HG02870 (cell line): Measurements from ENCODE around the gene LSM7.
"Not testable (repeated sequence)": the region's sequence is repeated elsewhere in the genome, so short reads cannot be mapped to it uniquely, and the experiment has no call there.

Source experiments
- ATAC-seq: cut with Tn5 transposase; IDR thresholded peaks from one replicate; pipeline ENCODE4 v1.9.1; 2021; ENCODE audit warnings: mild to moderate bottlenecking, moderate library complexity; ENCODE audit not compliant: unreplicated experiment

Gene LSM7

DNA sequence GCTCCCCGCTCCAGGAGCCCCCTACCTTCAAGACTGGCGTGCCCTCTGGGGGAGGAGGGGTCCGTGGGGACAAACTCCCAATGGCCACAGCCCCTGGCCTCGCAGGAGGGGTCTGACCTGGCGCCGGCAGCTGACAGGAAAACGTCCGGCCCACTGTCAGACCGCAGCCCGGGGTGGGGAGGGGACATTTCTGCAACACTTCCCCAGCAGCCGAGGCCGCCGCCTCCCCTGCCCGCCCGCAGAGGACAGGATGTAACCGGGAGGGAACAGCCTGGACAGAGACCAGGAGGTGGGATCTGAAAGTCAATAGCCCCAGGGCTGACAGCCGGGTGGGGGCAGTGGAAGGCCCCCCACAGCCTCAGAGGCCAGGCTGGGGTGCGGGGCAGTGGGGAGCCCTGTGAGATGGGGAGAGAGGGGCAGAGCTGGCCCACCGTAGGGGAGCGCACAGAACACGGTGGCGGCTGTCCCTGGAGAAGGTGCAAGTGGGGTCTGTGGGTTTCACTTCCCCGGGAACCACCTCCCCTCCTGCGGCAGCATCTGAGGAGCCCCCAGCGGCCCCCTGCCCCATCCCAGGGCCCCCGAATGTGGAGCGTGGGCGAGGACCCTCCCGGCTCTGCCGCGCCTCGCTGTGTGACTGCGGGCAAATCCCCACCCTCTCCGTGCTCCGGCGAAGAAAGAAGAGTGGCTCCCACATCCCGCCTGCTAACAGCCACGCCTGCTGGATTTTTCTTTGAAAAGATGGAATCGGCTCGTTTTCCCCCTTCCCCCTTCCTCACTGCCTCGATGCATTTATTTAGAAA, 46.1 kb downstream of the LSM7 start, which contains the start of gene PEAK3:
PEAK3 (minus strand) TSS at position 114 of the 800 bp plus-strand sequence. CDS start 1,244 bp downstream, outside the sequence.
- no peak for ATAC-seq

DNA sequence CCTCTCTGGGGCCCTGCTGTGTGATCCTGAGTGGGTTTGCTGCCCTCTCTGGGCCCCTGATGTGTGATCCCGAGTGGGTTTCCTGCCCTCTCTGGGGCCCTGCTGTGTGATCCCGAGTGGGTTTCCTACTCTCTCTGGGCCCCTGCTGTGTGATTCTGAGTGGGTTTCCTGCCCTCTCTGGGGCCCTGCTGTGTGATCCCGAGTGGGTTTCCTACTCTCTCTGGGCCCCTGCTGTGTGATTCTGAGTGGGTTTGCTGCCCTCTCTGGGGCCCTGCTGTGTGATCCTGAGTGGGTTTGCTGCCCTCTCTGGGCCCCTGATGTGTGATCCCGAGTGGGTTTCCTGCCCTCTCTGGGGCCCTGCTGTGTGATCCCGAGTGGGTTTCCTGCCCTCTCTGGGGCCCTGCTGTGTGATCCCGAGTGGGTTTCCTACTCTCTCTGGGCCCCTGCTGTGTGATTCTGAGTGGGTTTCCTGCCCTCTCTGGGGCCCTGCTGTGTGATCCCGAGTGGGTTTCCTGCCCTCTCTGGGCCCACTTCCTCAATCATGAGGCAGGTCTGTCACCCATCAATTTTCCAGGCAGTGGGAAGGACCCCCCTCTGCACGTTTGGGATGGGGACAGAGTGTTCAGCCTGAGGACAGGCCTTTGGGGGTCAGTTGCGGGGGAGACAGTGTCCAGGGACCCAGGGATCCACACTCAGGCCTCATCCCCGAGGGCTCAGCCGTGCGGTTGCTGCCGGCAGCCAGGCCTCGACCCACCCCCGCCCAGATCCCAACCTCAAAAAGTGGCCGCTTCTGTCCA, 46.9 kb downstream of the LSM7 start:
- not testable (repeated sequence) for ATAC-seq

DNA sequence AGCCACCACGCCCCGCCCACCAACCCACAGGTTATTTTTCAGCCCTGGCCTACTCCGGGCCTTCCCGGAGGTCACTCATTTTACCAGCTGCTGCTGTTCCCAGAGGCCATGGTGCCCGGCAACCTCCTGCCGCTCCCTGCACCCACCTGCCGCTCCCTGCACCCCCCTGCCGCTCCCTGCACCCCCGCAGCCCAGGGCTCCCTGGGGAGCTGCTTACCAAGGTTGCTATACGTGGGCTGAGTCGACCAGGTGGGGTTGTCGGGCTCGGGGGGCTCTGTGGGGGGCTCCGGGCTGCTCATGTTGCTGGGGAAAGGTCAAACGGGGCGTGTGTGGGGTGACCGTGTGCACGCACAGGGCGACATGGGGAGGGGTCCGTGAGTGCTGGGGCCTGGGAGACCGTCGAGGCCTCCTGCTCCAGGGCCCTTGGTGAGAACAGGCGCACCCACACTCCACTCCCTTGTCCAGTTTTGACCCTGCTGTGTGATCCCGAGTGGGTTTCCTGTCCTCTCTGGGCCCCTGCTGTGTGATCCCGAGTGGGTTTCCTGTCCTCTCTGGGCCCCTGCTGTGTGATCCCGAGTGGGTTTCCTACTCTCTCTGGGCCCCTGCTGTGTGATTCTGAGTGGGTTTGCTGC, 47.6 kb downstream of the LSM7 start:
- ATAC-seq, result no peak

DNA sequence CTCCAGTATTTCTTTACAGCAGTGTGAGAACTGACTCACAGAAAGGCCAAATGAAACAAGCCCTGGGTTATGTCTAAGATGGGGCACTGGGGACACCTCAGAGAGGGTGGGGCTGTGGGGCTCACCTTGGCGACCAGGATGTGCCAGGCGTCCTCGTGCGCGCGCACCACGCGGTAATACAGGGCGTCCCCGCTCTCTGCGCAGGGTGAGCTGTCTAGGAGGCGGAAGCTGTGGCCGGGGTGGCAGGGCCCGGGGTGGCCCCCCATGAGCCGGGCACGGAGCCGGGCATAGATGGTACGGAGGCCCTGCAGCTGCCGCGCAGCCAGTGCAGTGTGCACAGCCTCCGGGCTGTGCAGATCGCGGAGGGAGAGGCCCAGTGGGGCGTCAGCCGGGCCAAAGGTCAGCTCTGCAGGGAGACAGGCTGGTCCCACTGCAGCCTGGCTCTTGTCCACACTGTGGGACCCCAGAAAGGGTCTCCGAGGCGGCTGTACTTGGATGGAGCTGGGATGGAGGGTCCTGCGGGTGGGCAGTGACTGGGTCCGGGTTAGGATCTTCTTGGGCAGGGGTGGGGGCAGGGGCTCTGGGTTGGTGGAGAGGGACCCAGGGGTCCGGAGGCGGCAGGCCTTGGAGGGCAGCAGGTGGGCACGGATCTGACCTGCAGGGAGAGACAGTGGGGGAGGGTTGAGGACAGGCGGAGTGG, 49.8 kb downstream of the LSM7 start:
- no peak for ATAC-seq

DNA sequence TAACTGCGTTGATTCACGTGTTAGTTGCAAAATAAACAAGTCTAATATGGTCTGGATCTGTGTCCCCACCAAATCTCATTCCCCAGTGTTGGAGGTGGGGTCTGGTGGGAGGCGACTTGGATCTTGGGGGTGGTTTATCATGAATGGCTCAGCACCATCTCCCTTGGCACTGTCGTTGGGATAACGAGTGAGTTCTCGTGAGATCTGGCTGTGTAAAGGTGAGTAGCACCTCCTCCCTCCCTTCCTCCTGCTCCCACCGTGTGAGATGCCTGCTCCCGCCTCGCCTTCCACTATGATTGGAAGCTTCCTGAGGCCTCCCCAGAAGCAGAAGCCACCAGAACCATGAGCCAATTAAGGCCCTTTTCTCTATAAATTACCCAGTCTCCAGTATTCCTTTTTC, 51.2 kb downstream of the LSM7 start:
- no peak for ATAC-seq

DNA sequence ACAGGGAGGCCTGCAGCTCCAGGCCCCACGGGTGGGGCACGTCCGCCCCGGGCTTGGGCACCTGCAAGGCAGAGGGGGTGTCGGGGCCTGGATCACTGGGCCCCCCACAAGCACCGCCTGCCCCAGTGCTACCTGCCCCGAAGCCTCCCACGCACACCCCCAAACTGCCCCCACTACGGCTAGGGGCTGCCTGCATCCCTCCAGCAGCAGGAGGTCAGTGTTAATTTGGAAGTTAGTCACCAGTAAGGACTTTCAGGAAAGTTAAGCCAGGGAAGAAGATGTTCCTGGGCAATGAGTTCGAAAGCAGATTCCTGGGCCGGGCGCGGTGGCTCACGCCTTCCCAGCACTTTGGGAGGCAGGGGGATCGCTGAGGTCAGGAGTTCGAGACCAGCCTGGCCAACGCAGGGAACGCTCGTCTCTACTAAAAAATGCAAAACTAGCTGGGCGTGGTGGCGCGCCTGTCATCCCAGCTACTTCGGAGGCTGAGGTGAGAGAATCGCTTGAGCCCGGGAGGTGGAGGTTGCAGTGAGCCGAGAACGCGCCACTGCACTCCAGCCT, 51.9 kb downstream of the LSM7 start:
- no peak for ATAC-seq

DNA sequence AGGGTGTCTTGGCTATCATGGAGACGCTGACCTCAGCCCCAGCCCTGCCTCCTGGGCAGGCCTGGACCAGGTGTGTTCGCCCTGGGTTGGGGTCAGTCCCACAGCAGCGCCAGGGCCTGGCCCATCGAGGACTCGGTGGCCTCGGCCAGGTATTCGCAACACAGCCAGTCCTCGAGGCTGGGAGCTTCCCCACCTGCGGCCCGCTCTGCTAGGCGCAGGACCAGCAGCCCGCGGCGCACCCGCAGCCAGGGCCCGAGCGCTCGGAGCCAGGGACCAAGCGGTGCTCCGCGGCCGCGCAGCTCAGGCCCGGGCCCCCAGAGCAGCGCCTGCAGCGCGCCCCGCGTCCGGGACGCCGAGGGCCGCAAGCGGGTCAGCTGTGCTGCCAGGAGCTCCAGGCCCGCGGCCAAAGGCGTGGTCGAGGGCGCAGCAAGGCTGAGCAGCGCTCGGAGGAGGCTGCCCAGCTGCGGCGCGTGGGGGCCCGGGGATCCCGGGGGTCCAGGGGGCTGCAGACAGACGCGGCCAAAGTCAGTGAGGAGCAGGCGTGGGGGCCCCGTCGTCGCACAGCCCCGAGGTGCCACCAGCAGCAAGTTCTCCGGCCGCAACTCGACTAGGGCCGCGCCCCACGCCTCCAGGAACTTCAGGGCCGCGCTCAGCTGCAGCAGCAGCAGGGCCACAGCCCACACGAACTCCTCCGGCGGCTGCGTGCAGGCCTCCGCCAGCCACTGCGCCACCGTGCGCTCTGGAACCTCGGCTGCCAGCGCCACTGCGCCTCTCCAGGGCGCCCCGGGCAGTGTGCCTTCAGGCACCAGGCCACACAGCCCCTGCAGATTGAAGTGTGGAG, 52.6 kb downstream of the LSM7 start:
- no peak for ATAC-seq

DNA sequence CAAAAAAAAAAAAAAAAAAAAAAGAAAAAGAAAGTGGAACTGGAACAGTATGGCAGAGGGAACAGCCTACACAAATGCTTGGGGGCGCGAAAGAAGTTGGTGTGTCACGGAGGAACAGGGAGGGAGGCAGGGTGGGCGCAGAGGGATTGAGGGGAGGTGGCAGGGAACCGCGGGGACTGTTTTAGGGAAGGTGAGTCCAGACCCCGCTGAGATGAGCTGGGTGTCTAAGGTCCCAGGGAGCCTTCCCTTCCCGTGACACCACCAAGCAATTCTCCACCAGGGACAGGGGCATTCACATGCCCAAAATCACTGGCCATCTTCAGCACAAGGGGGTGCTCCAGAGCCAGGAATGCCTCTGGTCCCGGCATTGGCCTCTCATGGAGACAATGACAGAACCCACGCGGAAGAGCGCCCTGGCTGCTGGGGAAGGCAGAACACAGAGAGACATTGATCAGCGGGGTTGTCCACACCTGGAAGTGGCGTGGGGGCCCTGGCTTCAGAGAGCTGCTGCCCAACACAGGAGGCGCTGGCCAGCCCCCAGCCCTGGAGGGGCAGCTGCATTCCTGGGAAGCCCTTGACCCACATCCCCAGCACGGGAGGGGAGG, 53.4 kb downstream of the LSM7 start:
- ATAC-seq, result no peak

DNA sequence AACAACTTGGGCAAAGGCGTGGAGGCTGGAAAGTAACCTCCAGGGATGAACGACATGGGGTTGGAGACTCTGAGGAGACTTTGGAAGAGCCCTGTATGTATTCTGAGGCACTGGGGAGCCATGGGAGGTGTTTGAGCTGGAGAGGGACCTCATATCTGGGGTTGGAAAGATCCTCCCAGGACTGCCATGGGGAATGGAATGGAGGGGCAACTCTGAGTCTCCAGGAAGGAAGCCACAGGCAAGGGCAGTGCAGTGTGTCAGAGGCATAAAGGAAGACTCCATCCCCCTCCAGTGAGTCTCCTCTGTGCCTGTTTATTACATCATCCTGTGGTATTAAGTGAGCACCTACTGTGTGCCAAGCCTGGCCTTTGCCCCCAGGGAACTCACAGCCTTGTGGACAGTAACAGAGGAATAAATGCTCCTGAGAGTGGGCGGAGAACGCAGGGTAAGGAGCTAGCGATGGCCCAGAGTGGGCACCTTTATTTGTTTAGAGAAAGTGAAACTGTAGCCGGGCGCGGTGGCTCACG, 54.1 kb downstream of the LSM7 start:
- ATAC-seq, result no peak

DNA sequence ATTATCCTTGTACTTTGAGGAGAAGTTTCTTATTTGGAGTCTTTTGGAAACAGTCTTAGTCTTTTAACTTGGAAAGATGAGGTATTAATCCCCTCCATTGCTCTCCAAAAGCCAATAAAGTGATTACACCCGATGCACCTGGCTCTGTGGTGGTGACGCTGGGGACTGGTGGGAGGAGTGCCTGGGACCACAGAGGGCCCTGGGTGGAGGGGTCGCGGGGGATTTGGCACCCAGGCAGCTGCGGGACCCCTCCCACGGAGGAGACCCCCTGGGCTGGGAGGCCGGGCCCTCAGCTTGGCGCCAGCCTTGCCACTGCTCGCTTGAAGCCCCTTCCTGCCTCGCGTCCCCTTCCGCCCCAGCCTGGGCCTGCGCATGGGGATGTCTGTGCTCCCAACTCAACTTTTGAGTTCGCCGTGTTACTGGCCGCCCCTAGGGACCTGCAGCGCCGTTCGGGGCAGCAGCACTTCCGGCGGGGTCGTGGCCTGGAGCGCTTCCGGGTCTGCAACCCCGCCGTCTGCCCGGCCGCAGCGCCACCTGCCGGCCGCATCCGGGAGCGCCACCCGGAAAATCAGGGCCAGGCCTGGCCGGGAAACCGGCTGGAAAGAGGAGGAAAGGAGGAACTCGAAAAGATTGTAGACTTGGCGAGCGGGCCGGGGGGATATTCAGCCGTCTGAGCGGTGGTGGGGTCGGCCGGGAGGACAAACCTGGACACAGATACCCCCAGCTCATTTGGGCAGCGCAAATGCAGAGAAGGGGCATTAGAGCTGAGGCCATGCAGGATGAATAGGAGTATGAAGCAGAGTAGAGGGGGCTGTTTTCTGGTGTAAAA, 54.8 kb downstream of the LSM7 start:
- no peak for ATAC-seq
